ENCODE measurements around the gene BCR. TPM values are rescaled to one million over a fixed set of nuclear protein-coding genes. Genes with fewer than 3 reads are reported as not detected.
A peak's percentile ranks its signal among the peaks of the same experiment; 100 is the strongest.

BCR gene
- total RNA-seq, 1 donor from 2014 or later, result 88.0 TPM

DNA sequence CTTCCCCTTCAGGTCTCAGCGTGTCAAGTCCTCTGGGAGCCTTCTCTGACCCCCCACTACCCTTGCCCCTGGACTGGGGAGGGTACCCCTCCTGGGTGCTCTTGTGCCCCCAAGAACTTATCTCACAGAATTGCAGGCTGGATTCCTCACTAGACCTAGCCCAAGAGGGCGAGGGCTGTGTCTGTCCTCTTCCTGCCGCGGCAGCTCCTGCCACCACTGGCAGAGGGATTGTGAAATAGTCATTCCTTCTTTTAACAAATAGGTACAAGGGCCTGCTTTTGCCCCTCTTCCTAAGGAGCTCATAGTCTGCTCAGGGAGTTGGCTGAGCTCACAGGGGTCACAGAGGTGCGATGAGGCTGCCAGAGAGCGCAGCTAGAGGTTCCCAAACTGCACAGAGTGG is 29.5 kb upstream of the BCR start:
- no peak for DNase-seq (ENCODE audit: low spot score)

- no peak for DNase-seq (ENCODE audit: low spot score)
Measured at GRCh38 chr22:23151827-23152226, 28.5 kb upstream of the BCR start.

GRCh38 chr22:23152238-23153114 is 27.8 kb upstream of the BCR start:
- no peak for DNase-seq (ENCODE audit: low spot score)

- no peak for DNase-seq (ENCODE audit: low spot score)
Measured at GRCh38 chr22:23153994-23154393, 26.3 kb upstream of the BCR start.

GRCh38 chr22:23154461-23154860 is 25.8 kb upstream of the BCR start:
- DNase-seq (ENCODE audit: low spot score), result no peak

- DNase-seq (ENCODE audit: low spot score), result no peak
Measured at GRCh38 chr22:23155143-23155542, 25.2 kb upstream of the BCR start.

DNA sequence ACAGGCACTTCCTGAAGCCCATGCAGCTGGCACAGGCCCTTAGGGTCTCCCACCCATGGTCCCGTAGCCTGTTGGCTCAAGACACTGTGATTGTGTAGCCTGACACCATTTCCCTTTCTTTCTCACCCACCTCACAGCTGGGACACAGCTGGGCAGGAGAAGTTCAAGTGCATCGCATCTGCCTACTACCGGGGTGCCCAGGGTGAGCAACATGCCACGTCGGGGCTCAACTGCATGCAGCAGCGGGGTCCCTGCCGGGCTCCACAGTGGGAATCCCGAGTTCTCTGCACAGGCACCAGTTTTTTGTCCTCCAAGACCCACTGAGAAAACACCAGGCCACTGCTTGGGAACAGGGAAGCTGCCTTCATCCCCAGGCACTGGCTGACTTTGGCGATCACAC is 24.5 kb upstream of the BCR start:
- DNase-seq (ENCODE audit: low spot score), result no peak

DNA sequence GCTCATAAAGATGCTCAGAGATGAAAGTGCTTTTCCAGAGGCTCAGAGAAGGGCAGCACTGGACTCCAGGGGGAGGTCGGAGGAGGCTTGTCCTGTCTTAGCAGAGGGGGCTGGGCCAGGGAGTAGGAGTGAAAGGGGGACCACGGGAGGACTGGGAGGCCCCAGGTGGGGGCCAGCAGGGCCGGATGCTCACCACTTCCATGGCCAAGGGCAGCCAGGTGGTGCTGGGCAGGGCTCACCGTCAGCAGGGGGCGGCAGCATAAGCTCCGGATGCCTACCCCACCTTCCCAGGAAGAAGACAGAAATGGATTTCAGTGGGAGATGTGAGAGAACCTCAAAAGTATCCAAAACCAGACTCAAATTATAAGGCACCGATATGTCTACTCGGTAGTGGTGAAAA is 24.0 kb upstream of the BCR start:
- no peak for DNase-seq (ENCODE audit: low spot score)

- no peak for DNase-seq (ENCODE audit: low spot score)
Measured at GRCh38 chr22:23157560-23158515, 22.5 kb upstream of the BCR start.

DNA sequence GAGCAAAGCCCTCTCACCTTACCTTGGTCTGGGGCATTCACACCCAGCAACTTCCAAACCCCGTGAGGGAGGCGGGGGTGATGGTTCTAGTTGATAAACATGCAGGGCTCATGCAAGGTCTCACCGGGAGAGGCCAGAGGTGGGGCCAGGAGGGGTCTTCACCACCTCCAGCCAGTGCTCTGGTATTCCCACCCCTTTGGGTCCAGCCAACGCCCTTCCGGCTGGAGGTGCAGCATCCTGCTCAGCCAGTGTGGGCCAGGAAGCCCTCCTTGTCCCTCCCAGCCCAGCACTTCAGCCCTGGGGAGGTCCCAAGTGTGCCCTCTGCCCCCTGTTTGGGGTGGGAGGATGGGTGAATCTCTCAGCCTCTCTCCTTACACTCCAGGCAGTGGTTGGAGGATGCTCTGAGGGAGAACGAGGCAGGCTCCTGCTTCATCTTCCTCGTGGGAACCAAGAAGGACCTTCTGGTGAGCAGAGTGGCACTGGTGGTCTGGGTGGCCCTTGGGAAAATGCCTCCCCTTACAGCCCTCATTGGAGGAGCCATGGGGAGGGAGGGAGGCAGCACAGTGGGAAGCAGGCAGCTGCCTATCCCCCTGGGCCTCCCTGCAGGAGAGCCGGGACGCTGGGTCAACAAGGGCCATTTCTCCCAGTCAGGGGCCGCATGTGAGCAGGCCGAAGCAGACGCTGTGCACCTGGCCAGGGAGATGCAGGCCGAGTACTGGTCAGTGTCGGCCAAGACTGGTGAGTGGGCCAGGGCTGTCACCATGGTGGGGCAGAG is 21.6 kb upstream of the BCR start:
- no peak for DNase-seq (ENCODE audit: low spot score)

- DNase-seq (ENCODE audit: low spot score), result no peak
Measured at GRCh38 chr22:23159291-23159630, 21.0 kb upstream of the BCR start.

DNA sequence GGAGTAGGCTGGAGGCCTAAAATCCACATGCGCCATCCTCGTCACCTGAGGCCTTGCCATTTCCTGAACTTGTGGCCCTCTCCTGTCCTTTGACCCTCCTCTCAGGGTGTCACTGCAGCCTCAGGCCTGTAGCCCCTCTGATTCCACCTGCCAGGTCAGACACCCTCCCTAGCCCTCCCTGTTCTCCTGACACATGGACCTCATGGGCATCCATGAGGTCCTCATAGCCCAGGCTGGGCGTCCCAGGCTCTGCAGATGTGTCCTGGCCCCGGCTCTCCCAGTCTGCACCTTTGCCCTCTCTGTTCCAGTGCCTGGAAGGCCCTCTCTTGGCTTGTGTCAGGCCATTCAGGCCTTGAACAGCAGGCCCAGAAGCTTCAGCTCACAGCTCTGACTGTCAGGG is 19.3 kb upstream of the BCR start:
- no peak for DNase-seq (ENCODE audit: low spot score)

GRCh38 chr22:23161574-23161973 is 18.7 kb upstream of the BCR start:
- no peak for DNase-seq (ENCODE audit: low spot score)

GRCh38 chr22:23163665-23164064 is 16.6 kb upstream of the BCR start:
- peak; percentile 75 for DNase-seq (ENCODE audit: low spot score)

- DNase-seq (ENCODE audit: low spot score), result no peak
Measured at GRCh38 chr22:23164091-23164490, 16.2 kb upstream of the BCR start.

- DNase-seq (ENCODE audit: low spot score), result no peak
Measured at GRCh38 chr22:23166042-23166831, 14.1 kb upstream of the BCR start.

GRCh38 chr22:23166841-23167616 is 13.3 kb upstream of the BCR start:
- no peak for DNase-seq (ENCODE audit: low spot score)

DNA sequence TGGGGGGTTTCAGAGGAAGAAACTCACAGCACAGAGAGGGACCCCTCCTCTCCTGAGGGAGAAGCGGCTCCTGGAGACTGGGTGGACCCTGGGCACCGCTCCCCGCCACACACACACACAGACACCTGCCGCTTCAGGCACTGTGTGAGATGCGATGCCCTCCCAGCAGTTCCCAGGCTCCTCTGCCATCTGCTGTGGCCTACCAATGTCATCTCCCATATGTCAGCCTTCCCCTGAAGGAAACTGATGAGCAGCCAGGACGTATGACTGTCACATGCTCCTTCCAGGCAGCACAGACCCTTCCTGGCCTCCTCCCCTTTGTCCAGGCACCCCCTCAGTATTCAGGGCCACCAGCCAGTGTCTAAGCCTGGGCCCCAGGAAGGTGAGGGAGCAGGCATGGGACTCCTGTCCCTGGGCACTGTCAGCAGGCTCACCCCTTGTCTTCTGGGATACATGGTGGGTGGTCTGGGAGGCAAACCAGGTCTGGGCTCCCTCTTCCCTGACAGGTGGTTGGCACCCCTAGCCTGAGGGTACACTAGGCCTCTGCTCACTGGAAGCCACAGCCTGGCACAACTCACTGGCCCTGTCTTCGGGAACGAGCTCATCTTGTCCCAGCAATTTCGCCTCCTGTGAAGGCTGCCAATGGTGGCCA is 11.8 kb upstream of the BCR start:
- no peak for DNase-seq (ENCODE audit: low spot score)

DNA sequence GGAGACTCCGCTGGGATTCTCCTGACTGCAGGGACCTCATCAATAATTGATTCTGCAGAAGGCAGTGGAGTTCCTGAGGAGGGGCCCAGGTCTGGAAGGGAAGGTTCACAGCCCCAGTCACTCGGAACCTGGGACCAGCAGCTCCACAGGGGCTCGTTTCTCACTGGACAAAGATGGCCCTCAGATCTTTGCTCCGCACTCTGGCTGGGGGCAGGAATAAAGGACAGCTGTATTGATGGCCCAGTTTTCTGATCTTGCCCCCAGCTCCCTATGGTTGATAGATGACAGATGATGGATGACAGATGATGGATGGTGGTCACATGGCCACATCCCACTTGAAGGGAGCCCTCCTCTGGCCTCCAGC is 11.3 kb upstream of the BCR start:
- no peak for DNase-seq (ENCODE audit: low spot score)
